GM10847 (cell line): ENCODE results near the gene TRAPPC2.
A peak's percentile ranks its signal among the peaks of the same experiment; 100 is the strongest.

Source experiments
- POLR2A ChIP-seq: IDR thresholded peaks from 2 replicates; pipeline ENCODE4 v1.6.1; 2011; ENCODE audit not compliant: insufficient read length; ENCODE audit errors: extremely low read depth

TRAPPC2 gene

DNA sequence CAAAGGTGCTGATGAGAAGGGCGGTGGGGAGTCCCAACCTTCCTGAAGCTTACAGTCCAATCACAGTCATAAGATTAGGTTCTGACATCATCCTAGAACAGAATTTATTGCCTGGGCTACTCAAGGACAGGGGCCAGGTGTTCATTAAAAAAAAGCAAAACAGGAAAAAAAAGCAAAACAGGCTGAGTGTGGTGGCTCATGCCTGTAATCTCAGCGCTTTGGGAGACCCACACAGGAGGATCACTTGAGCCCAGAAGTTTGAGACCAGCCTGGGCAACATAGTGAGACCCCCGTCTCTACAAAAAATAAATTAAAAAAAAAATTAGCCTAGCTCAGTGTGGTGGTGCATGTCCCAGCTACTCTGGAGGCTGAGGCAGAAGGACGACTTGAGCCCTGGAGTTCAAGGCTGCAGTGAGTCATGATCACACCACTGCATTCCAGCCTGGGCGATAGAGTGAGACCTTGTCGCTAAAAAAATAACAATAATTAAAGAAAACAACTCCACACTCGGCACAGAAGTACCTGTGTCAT, 42.5 kb downstream of the TRAPPC2 start:
- no peak for TF ChIP-seq POLR2A

DNA sequence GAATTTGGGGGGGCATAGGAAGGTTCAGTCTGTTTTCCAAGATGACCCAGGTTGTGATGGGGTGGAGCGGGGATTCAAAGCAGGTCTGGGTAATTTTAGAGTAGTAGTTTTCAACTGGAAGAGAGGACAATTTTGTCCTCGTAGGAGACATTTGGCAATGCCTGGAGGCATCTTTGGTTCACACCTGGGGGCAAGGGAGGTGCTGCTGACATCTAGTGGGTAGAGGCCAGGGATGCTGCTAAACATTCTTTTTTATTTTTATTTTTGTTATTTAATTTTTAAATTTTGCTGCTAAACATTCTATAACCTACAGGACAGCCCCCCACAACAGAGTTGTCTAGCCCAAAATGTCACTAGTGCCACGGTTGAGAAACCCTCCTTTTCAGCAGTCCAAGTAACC, 43.6 kb downstream of the TRAPPC2 start:
- no peak for TF ChIP-seq POLR2A

- no peak for TF ChIP-seq POLR2A
Observed at GRCh38 chrX:13689741-13690211, 44.6 kb downstream of the TRAPPC2 start.

DNA sequence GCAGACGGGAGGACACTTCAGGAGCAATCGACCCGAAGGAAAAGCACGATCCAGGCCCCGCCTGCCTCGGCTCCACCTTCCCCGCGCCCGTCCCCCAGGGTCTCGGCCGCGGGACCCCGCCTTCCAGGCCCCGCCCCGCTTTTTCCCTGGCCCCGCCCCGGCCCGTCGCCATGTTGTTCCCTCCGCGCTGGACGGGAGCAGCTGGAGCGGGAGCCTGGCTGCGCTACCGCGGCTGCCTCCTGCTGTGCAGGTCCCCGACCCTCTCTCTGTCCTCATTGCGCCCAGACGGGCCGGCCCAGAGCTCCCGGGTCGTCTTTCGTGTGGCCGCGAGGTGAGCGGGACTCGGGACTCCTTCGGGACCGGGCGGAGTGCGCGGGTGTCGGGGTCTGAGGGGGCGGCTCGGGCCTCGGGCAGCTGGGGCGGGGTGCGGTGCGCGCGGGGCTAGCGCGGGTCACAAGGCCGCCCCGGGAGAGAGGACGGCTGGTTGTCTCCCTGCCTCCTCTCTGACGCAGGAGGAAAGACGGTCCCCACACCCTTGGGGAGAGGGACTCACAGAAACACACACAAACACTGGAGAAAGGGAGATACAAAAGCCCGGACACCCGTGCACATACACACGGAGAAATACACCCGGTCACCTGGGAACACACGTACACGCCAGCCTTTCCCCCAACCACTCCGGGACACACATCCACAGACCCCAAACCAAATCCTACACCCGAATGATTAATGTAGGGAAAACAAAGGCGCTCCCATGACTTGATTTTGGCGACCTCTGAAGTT, 45.3 kb downstream of the TRAPPC2 start, which contains the start of gene RAB9A:
RAB9A (plus strand) TSS at position 171 of the 783 bp plus-strand sequence. CDS start 19,619 bp downstream, outside the sequence.
- TF ChIP-seq POLR2A: peak; percentile 80

GRCh38 chrX:13688384-13688957, 45.9 kb downstream of the TRAPPC2 start:
- TF ChIP-seq POLR2A: no peak

DNA sequence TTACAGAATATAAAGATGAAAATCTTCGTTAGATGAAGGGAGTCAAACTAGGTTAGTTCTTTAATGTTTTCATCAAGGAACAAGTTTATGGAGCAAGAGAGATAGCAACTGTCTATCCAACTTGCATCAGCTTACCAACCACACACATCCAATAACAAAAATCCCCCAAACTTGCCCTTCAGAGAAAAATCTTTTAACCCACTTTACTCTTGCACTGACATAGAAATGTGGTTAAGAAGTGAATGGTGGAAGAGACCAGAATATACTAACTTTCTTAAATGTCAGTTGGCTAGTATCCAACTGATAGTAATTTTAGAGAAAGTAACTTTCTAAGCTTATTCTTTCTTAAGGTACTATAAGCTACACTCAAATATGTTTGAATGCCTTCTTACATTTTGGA, 47.2 kb downstream of the TRAPPC2 start:
- no peak for TF ChIP-seq POLR2A

DNA sequence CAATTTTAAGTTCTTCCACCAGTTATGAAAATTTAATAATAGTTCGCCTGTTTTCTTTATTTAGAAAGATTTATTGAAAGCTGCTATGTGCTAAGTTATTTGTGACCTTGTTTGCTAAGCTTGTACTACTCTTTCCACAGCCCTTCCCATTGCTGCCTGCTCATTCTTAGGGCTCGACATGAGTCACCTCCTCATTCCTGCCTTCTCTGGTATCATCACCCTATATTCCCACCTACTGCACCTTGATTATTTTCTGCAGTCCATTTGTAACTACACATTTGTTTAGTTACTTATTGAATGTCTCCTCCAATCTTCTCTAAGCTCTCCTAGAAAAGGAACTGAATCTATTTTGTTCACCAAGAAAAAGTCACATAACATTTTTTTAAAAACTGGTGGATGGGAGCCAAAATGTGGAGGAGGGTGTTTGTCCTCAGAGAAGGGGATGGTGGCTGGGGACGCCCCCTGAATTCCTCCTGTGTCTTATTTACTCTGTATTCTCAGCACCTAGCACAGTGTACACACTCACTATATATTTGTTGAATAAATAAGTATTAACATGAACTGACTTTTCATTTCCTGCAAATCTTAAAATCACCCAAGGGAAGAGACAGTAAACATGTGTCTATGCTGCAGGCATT, 49.2 kb downstream of the TRAPPC2 start:
- no peak for TF ChIP-seq POLR2A

GRCh38 chrX:13684361-13684760, 50.1 kb downstream of the TRAPPC2 start:
- TF ChIP-seq POLR2A: no peak

DNA sequence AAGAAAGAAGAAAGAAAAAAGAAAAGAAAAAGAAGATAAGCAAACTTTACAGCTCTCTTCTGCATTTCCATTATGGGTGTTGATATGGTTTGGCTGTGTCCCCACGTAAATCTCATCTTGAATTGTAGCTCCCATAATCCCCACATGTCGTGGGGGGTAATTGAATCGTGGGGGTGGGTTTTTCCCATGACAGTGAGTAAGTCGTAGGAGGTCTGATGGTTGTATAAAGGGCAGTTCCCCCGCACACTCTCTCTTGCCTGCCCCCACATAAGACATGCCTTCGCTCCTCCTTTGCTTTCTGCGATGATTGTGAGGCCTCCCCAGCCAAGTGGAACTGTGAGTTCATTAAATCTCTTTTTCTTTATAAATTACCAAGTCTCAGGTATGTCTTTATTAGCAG, 52.8 kb downstream of the TRAPPC2 start:
- TF ChIP-seq POLR2A: no peak

GRCh38 chrX:13676885-13677284, 57.5 kb downstream of the TRAPPC2 start:
- TF ChIP-seq POLR2A: no peak

GRCh38 chrX:13673016-13673415, 61.4 kb downstream of the TRAPPC2 start:
- TF ChIP-seq POLR2A: no peak

DNA sequence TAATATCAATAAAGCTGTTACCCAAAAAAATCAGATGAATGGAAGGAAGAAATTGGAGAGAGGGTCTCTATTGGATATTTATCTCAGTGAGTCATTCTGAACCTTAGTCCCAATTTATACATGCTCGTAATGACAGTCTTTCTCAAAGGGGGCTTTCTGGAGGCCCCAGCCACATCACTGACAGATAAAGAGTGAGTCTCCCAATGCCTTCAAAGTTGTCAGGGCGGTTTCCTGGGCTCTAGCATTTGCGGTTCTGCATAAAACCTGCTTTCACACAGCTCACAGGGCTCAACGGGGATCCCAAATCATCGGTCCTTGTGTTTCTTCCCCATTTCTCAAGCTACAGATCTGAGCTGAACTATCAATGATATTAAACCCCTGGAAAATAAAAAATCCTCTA, 64.2 kb downstream of the TRAPPC2 start:
- no peak for TF ChIP-seq POLR2A

GRCh38 chrX:13669246-13669737, 65.1 kb downstream of the TRAPPC2 start:
- TF ChIP-seq POLR2A: no peak

DNA sequence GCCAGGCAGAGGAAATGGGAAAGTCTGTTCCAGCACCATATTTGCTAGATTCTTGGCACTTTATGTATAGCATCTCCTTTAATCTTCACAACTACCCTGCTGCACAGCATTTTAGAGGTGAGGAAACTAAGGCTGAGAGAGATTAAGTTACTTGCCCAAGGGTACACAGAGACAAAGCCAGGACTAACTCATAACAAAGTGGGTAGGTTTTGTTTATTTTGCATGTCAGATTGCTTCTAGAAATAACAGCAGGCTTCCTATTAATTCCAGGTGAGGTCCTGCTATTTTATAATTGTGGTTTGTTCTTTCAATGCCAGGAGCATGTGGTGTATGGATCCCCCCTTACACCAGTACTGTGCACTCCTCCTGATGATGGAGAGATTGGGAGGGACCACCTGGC, 66.5 kb downstream of the TRAPPC2 start:
- TF ChIP-seq POLR2A: no peak

GRCh38 chrX:13666836-13667235, 67.6 kb downstream of the TRAPPC2 start:
- no peak for TF ChIP-seq POLR2A

DNA sequence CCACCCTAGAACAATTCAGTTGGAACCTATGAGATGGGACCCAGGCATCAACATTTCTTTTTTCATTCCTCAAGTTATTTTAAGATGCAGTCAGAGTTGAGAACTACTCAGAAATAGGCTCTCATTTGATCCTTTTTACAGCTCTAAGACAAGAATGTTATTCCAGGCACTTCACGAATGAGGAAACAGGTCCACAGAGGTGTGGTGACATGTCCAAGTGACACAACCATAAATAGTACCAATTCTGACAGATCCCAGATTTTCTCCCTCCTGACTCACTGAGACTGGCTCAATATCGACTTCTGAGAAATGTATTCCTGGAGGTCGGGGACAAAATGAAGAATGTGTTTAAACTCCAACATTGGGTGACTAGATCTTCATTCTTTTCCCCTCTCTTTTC, 70.4 kb downstream of the TRAPPC2 start:
- TF ChIP-seq POLR2A: no peak

- TF ChIP-seq POLR2A: no peak
Observed at GRCh38 chrX:13662355-13662791, 72.0 kb downstream of the TRAPPC2 start.
